Activated naive CD8-positive, alpha-beta T cell treated with anti-CD3 and anti-CD28 coated beads, Interleukin-2, amount 50 U/mL, for 24 hours (primary cell): ENCODE results near the gene SLC25A10.
A peak's percentile ranks its signal among the peaks of the same experiment; 100 is the strongest.

Source experiments
- ATAC-seq: fragments of 150-1000 bp; cut with Tn5 transposase; one replicate; pipeline ENCODE4 v1.10.0; 2021
- DNase-seq: peaks from one replicate; pipeline ENCODE4 v3.0.0; 2021
- H3K27ac Mint-ChIP-seq: one replicate; pipeline ENCODE4 v1.8.0; 2021; ENCODE audit warnings: mild to moderate bottlenecking, mixed read lengths
- H3K27me3 Mint-ChIP-seq: one replicate; pipeline ENCODE4 v1.8.0; 2021; ENCODE audit warnings: mixed read lengths
- H3K36me3 Mint-ChIP-seq: one replicate; pipeline ENCODE4 v1.8.0; 2021; ENCODE audit warnings: low read depth, mixed read lengths
- H3K4me1 Mint-ChIP-seq: one replicate; pipeline ENCODE4 v1.8.0; 2021; ENCODE audit warnings: mixed read lengths
- H3K4me3 Mint-ChIP-seq: one replicate; pipeline ENCODE4 v1.8.0; 2021; ENCODE audit warnings: mild to moderate bottlenecking, moderate library complexity, mixed read lengths
- H3K9me3 Mint-ChIP-seq: one replicate; pipeline ENCODE4 v1.8.0; 2021; ENCODE audit warnings: mixed read lengths

SLC25A10 gene

GRCh38 chr17:81682565-81683207 lies 29.4 kb upstream of the SLC25A10 start:
- no peaks in the 10 kb centered on the region for H3K9me3 Mint-ChIP-seq
- peak overlapping the region; percentile 78 for H3K27ac Mint-ChIP-seq

GRCh38 chr17:81683208-81683583 lies 28.9 kb upstream of the SLC25A10 start:
- peak overlapping the region; percentile 97 for H3K27ac Mint-ChIP-seq
- peak overlapping the region; percentile 92 for H3K4me3 Mint-ChIP-seq
- no peaks in the 10 kb centered on the region for H3K9me3 Mint-ChIP-seq
- H3K36me3 Mint-ChIP-seq = peaks cover 31% of the 10 kb centered on the region
- ATAC-seq = peak; percentile 0
- H3K27me3 Mint-ChIP-seq = peaks cover 2% of the 10 kb centered on the region
- H3K4me1 Mint-ChIP-seq = peaks cover 41% of the 10 kb centered on the region
- no peak for DNase-seq

More at GRCh38 chr17:81682565-81683207, 29.4 kb upstream of the SLC25A10 start:
- Mint-ChIP-seq H3K4me1 (peaks cover 41% of the 10 kb centered on the region), H3K27me3 (peaks cover 2% of the 10 kb centered on the region), H3K4me3 (peak overlapping the region; percentile 92), H3K36me3 (peaks cover 30% of the 10 kb centered on the region)
- no peak for ATAC-seq
- DNase-seq = no peak

DNA sequence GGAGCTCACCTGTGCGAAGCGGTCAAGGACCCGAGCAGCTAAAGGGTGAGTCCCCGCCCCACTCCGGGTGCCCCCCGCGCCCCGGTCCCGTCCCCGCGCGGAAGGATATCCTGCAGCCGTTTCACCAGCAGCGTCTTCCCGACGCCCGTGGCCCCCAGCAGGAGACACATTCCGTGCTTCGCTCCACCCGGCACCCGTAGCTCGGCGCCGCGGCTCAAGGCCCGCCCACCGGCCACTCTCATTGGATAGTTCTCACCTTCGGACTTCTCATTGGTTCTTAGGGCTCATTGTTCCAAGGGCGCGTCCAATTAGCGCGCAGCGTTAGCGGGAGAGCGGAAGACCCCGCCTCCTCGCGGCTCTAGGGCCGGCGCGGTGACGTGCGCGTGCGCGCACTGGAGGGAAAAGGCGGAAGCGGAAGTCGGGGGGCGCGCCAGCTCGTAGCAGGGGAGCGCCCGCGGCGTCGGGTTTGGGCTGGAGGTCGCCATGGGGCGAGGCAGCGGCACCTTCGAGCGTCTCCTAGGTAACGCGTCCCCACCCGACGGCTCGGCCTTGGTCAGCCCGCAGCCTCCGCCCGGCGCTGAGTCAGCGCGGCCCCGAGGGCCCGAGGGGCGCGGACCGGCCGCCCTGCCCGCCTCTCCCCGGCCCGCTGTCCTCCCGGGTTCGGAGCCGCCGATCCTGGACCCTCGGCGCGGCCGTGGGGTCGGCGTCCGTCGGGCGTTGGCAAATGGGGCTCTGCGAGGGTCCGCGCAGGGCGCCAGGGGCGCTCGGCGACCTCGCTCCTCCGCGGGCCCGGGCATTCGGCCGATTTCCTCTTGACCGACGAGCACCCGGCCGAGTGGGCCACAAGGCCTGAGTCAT lies 28.3 kb upstream of the SLC25A10 start, which contains the start of the genes ARL16 and HGS:
Gene ARL16, minus strand, starts transcription at position 214 of the 858 bp plus-strand sequence. Its CDS starts 44 bp downstream, at position 170.
Gene HGS, plus strand, starts transcription at position 428 of the 858 bp plus-strand sequence. Its CDS starts 56 bp downstream, at position 484.
- Mint-ChIP-seq H3K27me3 (peaks cover 2% of the 10 kb centered on the region), H3K9me3 (no peaks in the 10 kb centered on the region), H3K4me3 (peak within 1 kb of the TSS; percentile 92), H3K27ac (peak within 1 kb of the TSS; percentile 97), H3K36me3 (peaks cover 36% of the 10 kb centered on the region), H3K4me1 (peaks cover 41% of the 10 kb centered on the region)
- peak; percentile 94 for ATAC-seq
- peak; percentile 98 for DNase-seq

DNA sequence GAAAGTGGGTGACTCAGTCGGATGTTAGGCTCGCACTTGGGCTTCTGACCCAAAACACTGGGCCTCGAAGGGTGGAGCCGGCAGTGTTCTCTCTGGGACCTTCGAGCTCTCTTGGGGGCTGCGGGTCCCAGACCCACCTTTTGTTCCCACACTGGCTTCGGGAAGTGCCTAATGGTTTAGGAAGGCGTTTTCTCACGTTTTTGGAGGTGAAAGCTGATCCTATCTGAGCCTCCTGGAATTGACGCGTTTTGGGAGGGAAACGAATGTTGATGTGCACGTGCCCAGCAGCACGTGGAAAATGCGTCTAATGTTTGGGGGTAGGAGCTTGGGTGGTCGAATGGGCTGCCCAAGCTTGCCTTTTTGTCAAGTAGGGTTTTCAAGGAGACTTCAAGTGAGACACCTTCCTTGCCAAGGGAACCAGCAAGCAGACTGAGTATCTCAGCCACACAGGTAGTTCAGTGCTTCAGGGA lies 27.6 kb upstream of the SLC25A10 start:
- peak; percentile 43 for DNase-seq
- Mint-ChIP-seq H3K27me3 (peaks cover 2% of the 10 kb centered on the region), H3K4me3 (peak overlapping the region; percentile 92), H3K36me3 (peaks cover 42% of the 10 kb centered on the region), H3K27ac (peak overlapping the region; percentile 91), H3K4me1 (peaks cover 43% of the 10 kb centered on the region), H3K9me3 (no peaks in the 10 kb centered on the region)
- ATAC-seq = no peak

- H3K27ac Mint-ChIP-seq = peak overlapping the region; percentile 91
- peaks cover 43% of the 10 kb centered on the region for H3K4me1 Mint-ChIP-seq
Observed at GRCh38 chr17:81685108-81685507, 27.0 kb upstream of the SLC25A10 start.

GRCh38 chr17:81686614-81687013 lies 25.5 kb upstream of the SLC25A10 start:
- H3K4me3 Mint-ChIP-seq = no peak overlapping the region
- ATAC-seq = no peak
- no peak overlapping the region for H3K27ac Mint-ChIP-seq
- H3K4me1 Mint-ChIP-seq = peaks cover 41% of the 10 kb centered on the region
- H3K36me3 Mint-ChIP-seq = peaks cover 40% of the 10 kb centered on the region
- no peaks in the 10 kb centered on the region for H3K9me3 Mint-ChIP-seq
- DNase-seq = no peak
- peaks cover 2% of the 10 kb centered on the region for H3K27me3 Mint-ChIP-seq

More at GRCh38 chr17:81685108-81685507, 27.0 kb upstream of the SLC25A10 start:
- H3K4me3 Mint-ChIP-seq = peak overlapping the region; percentile 92
- H3K36me3 Mint-ChIP-seq = peaks cover 44% of the 10 kb centered on the region
- DNase-seq = peak; percentile 54
- no peaks in the 10 kb centered on the region for H3K9me3 Mint-ChIP-seq
- H3K27me3 Mint-ChIP-seq = peaks cover 2% of the 10 kb centered on the region
- ATAC-seq = peak; percentile 44

- peaks cover 47% of the 10 kb centered on the region for H3K36me3 Mint-ChIP-seq
- no peak for DNase-seq
- peaks cover 31% of the 10 kb centered on the region for H3K4me1 Mint-ChIP-seq
- no peak overlapping the region for H3K4me3 Mint-ChIP-seq
- ATAC-seq = no peak
- H3K27ac Mint-ChIP-seq = no peak overlapping the region
- H3K9me3 Mint-ChIP-seq = no peaks in the 10 kb centered on the region
- peaks cover 2% of the 10 kb centered on the region for H3K27me3 Mint-ChIP-seq
Observed at GRCh38 chr17:81687770-81688541, 24.1 kb upstream of the SLC25A10 start.

DNA sequence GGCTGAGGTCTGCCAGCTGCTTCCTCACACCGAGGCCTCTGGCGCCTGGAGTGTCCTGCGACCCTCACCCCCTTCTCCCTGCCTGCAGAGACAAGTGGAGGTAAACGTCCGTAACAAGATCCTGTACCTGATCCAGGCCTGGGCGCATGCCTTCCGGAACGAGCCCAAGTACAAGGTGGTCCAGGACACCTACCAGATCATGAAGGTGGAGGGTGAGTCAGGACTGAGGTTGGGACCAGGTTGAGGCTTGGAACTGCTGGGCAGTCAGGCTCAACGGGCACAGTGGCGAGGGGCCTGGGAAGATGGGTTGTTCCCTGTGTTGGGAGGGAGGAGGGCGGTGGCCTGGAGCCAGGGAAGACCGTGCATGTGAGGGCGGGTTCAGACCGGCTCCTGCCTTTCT lies 23.5 kb upstream of the SLC25A10 start:
- Mint-ChIP-seq H3K27me3 (peaks cover 2% of the 10 kb centered on the region), H3K27ac (no peak overlapping the region), H3K36me3 (peaks cover 46% of the 10 kb centered on the region), H3K9me3 (no peaks in the 10 kb centered on the region), H3K4me3 (no peak overlapping the region), H3K4me1 (peaks cover 29% of the 10 kb centered on the region)
- DNase-seq = no peak
- no peak for ATAC-seq

GRCh38 chr17:81690066-81690465 lies 22.0 kb upstream of the SLC25A10 start:
- H3K27ac Mint-ChIP-seq = no peak overlapping the region

GRCh38 chr17:81690549-81690948 lies 21.5 kb upstream of the SLC25A10 start:
- Mint-ChIP-seq H3K27ac (no peak overlapping the region), H3K4me3 (no peak overlapping the region), H3K4me1 (peaks cover 14% of the 10 kb centered on the region), H3K36me3 (peaks cover 36% of the 10 kb centered on the region), H3K9me3 (no peaks in the 10 kb centered on the region), H3K27me3 (no peaks in the 10 kb centered on the region)
- ATAC-seq (no peak), DNase-seq (no peak)

More at GRCh38 chr17:81690066-81690465, 22.0 kb upstream of the SLC25A10 start:
- ATAC-seq = no peak
- no peak for DNase-seq
- H3K4me1 Mint-ChIP-seq = peaks cover 19% of the 10 kb centered on the region
- H3K36me3 Mint-ChIP-seq = peaks cover 39% of the 10 kb centered on the region
- no peaks in the 10 kb centered on the region for H3K27me3 Mint-ChIP-seq
- H3K9me3 Mint-ChIP-seq = no peaks in the 10 kb centered on the region
- H3K4me3 Mint-ChIP-seq = no peak overlapping the region

GRCh38 chr17:81691196-81691595 lies 20.9 kb upstream of the SLC25A10 start:
- Mint-ChIP-seq H3K36me3 (peaks cover 33% of the 10 kb centered on the region), H3K4me1 (peaks cover 10% of the 10 kb centered on the region), H3K27ac (no peak overlapping the region), H3K9me3 (no peaks in the 10 kb centered on the region), H3K4me3 (no peak overlapping the region), H3K27me3 (no peaks in the 10 kb centered on the region)
- ATAC-seq (no peak), DNase-seq (no peak)

DNA sequence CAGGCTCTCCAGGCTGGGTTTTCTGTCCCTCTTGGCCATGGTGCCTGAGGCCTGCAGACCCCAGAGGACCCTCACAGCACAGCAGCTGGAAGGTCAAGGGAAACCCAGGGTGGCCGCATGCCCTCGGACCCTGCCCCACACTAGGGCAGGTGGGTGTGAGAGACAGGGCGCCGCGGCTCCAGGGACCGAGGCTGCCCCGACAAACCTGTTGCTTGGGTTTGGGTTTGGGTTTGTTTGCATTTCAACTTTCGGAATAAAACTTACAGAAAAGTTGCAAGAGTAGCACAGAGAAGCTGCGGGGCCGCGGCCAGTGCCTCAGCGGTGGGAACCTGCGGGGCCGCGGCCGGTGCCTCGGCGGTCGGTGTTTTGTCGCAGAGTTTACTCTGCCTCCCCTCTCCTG lies 20.5 kb upstream of the SLC25A10 start:
- no peaks in the 10 kb centered on the region for H3K27me3 Mint-ChIP-seq
- no peak for DNase-seq
- no peak overlapping the region for H3K27ac Mint-ChIP-seq
- H3K36me3 Mint-ChIP-seq = peaks cover 30% of the 10 kb centered on the region
- no peaks in the 10 kb centered on the region for H3K9me3 Mint-ChIP-seq
- peaks cover 8% of the 10 kb centered on the region for H3K4me1 Mint-ChIP-seq
- no peak for ATAC-seq
- no peak overlapping the region for H3K4me3 Mint-ChIP-seq

GRCh38 chr17:81693509-81694210 lies 18.4 kb upstream of the SLC25A10 start:
- DNase-seq (no peak), ATAC-seq (no peak)
- no peak overlapping the region for H3K27ac Mint-ChIP-seq
- no peaks in the 10 kb centered on the region for H3K27me3 Mint-ChIP-seq
- H3K4me3 Mint-ChIP-seq = no peak overlapping the region
- H3K9me3 Mint-ChIP-seq = no peaks in the 10 kb centered on the region
- H3K4me1 Mint-ChIP-seq = peaks cover 3% of the 10 kb centered on the region
- H3K36me3 Mint-ChIP-seq = peaks cover 32% of the 10 kb centered on the region

DNA sequence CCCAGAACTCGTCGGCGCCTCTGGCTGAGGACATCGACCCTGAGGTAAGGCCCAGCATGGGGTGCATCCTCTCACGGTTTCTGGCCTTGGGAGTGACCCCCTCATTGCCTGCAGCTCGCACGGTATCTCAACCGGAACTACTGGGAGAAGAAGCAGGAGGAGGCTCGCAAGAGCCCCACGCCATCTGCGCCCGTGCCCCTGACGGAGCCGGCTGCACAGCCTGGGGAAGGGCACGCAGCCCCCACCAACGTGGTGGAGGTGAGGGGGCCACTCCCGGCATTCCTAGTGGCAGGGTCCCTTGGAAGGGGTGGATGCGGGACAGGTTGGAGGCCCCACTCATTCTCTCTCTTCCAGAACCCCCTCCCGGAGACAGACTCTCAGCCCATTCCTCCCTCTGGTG lies 17.3 kb upstream of the SLC25A10 start:
- Mint-ChIP-seq H3K4me1 (no peaks in the 10 kb centered on the region), H3K27me3 (no peaks in the 10 kb centered on the region)

More for the DNA sequence above, 17.3 kb upstream of the SLC25A10 start:
- no peaks in the 10 kb centered on the region for H3K9me3 Mint-ChIP-seq
- ATAC-seq (no peak), DNase-seq (no peak)
- no peak overlapping the region for H3K27ac Mint-ChIP-seq
- no peak overlapping the region for H3K4me3 Mint-ChIP-seq
- H3K36me3 Mint-ChIP-seq = peaks cover 29% of the 10 kb centered on the region
